Activated CD4-positive, CD25-positive, alpha-beta regulatory T cell treated with anti-CD3 and anti-CD28 coated beads, Interleukin-2, amount 50 U/mL, for 24 hours (primary cell): ENCODE results near the gene LINC01488.

Source experiments
- ATAC-seq, 2 donors: fragments of 150-1000 bp; cut with Tn5 transposase; one replicate each; pipeline ENCODE4 v1.10.0; 2021; ENCODE audit warnings: mild to moderate bottlenecking in 1 of 2, moderate library complexity in 1 of 2

Gene LINC01488

GRCh38 chr11:69480547-69481392, 693 bp upstream of the LINC01488 start:
- no peak for ATAC-seq

GRCh38 chr11:69482322-69482721, 859 bp downstream of the LINC01488 start:
- ATAC-seq: no peak

- ATAC-seq: no peak
Observed at GRCh38 chr11:69483170-69483569, 1.7 kb downstream of the LINC01488 start.

GRCh38 chr11:69483691-69484426, 2.4 kb downstream of the LINC01488 start:
- ATAC-seq: no peak

GRCh38 chr11:69484427-69485259, 3.2 kb downstream of the LINC01488 start:
- ATAC-seq: no peak

- ATAC-seq: no peak
Observed at GRCh38 chr11:69485337-69486041, 4.0 kb downstream of the LINC01488 start.

GRCh38 chr11:69486056-69486772, 4.8 kb downstream of the LINC01488 start:
- no peak for ATAC-seq

- no peak for ATAC-seq
Observed at GRCh38 chr11:69486773-69487291, 5.4 kb downstream of the LINC01488 start.

GRCh38 chr11:69487391-69487790, 5.9 kb downstream of the LINC01488 start:
- ATAC-seq: no peak

GRCh38 chr11:69487849-69488542, 6.5 kb downstream of the LINC01488 start:
- ATAC-seq: no peak

GRCh38 chr11:69488543-69488940, 7.1 kb downstream of the LINC01488 start:
- ATAC-seq: no peak

GRCh38 chr11:69489031-69489745, 7.7 kb downstream of the LINC01488 start:
- ATAC-seq: no peak

GRCh38 chr11:69489746-69490365, 8.4 kb downstream of the LINC01488 start:
- ATAC-seq: no peak

- ATAC-seq: no peak
Observed at GRCh38 chr11:69490516-69490915, 9.1 kb downstream of the LINC01488 start.

- no peak for ATAC-seq
Observed at GRCh38 chr11:69491071-69492031, 9.9 kb downstream of the LINC01488 start.

- ATAC-seq: no peak
Observed at GRCh38 chr11:69492201-69492991, 10.9 kb downstream of the LINC01488 start.
